HEK293 (cell line): ENCODE data around the gene RAB7A.

ENCODE experiments used
- KLF16 ChIP-seq: fragments of 450-650 bp; formaldehyde crosslinking; IDR thresholded peaks from 2 replicates; pipeline ENCODE4 v1.5.1; 2017; ENCODE audit warnings: missing biosample characterization, missing genetic modification characterization
- TCF7L2 ChIP-seq: IDR thresholded peaks from 2 replicates; pipeline ENCODE4 v1.6.1; 2011; ENCODE audit warnings: low read depth, mild to moderate bottlenecking, inconsistent platforms, low read length, moderate library complexity, borderline replicate concordance
- ZNF626 ChIP-seq: fragments of 450-650 bp; sonication (Bioruptor Pico); formaldehyde crosslinking; IDR thresholded peaks from 2 replicates; pipeline ENCODE4 v1.5.1; 2018; ENCODE audit warnings: missing biosample characterization, missing genetic modification characterization, inconsistent platforms
- ZNF701 ChIP-seq: fragments of 450-650 bp; formaldehyde crosslinking; IDR thresholded peaks from 2 replicates; pipeline ENCODE4 v1.5.1; 2016; ENCODE audit warnings: missing biosample characterization, missing genetic modification characterization
- TF ChIP-seq, protein P1 (sequence below): fragments of 450-650 bp; formaldehyde crosslinking; IDR thresholded peaks from 2 replicates; pipeline ENCODE4 v1.5.1; 2016; ENCODE audit warnings: missing biosample characterization, missing genetic modification characterization
- TF ChIP-seq, protein P2 (sequence below): fragments of 450-650 bp; formaldehyde crosslinking; IDR thresholded peaks from 2 replicates; pipeline ENCODE4 v1.5.1; 2016; ENCODE audit warnings: missing biosample characterization, missing genetic modification characterization
- TF ChIP-seq, protein P3 (sequence below): fragments of 450-650 bp; formaldehyde crosslinking; IDR thresholded peaks from 2 replicates; pipeline ENCODE4 v1.5.1; 2016; ENCODE audit warnings: missing biosample characterization, missing genetic modification characterization

DNA sequence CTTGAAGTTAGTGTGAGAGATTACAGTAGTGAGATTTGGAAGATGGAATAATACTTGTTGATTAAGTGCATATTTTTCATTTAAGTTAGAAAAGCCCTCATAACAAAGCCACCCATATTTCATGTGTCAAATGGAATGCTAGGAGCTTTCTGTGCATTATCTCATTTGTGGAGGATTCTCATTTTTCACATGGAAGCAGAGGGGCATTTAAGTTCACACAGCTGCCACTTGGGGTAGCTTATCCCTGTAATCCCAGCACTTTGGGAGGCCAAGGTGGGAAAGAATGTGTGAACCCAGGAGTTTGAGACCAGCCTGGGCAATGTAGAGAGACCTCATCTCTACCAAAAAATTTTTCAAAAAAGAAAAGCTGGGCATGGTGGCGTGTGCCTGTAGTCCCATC lies 55.2 kb downstream of the RAB7A start:
- TF ChIP-seq KLF16 (tag by site-specific recombination) (no peak), ZNF626 (tag by site-specific recombination) (no peak), ZNF701 (tag by site-specific recombination) (no peak), TCF7L2 (no peak)
- TF ChIP-seq, protein P1, sequence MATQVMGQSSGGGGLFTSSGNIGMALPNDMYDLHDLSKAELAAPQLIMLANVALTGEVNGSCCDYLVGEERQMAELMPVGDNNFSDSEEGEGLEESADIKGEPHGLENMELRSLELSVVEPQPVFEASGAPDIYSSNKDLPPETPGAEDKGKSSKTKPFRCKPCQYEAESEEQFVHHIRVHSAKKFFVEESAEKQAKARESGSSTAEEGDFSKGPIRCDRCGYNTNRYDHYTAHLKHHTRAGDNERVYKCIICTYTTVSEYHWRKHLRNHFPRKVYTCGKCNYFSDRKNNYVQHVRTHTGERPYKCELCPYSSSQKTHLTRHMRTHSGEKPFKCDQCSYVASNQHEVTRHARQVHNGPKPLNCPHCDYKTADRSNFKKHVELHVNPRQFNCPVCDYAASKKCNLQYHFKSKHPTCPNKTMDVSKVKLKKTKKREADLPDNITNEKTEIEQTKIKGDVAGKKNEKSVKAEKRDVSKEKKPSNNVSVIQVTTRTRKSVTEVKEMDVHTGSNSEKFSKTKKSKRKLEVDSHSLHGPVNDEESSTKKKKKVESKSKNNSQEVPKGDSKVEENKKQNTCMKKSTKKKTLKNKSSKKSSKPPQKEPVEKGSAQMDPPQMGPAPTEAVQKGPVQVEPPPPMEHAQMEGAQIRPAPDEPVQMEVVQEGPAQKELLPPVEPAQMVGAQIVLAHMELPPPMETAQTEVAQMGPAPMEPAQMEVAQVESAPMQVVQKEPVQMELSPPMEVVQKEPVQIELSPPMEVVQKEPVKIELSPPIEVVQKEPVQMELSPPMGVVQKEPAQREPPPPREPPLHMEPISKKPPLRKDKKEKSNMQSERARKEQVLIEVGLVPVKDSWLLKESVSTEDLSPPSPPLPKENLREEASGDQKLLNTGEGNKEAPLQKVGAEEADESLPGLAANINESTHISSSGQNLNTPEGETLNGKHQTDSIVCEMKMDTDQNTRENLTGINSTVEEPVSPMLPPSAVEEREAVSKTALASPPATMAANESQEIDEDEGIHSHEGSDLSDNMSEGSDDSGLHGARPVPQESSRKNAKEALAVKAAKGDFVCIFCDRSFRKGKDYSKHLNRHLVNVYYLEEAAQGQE (tag by site-specific recombination): no peak
- TF ChIP-seq, protein P2, sequence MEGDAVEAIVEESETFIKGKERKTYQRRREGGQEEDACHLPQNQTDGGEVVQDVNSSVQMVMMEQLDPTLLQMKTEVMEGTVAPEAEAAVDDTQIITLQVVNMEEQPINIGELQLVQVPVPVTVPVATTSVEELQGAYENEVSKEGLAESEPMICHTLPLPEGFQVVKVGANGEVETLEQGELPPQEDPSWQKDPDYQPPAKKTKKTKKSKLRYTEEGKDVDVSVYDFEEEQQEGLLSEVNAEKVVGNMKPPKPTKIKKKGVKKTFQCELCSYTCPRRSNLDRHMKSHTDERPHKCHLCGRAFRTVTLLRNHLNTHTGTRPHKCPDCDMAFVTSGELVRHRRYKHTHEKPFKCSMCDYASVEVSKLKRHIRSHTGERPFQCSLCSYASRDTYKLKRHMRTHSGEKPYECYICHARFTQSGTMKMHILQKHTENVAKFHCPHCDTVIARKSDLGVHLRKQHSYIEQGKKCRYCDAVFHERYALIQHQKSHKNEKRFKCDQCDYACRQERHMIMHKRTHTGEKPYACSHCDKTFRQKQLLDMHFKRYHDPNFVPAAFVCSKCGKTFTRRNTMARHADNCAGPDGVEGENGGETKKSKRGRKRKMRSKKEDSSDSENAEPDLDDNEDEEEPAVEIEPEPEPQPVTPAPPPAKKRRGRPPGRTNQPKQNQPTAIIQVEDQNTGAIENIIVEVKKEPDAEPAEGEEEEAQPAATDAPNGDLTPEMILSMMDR (tag by site-specific recombination): no peak
- TF ChIP-seq, protein P3, sequence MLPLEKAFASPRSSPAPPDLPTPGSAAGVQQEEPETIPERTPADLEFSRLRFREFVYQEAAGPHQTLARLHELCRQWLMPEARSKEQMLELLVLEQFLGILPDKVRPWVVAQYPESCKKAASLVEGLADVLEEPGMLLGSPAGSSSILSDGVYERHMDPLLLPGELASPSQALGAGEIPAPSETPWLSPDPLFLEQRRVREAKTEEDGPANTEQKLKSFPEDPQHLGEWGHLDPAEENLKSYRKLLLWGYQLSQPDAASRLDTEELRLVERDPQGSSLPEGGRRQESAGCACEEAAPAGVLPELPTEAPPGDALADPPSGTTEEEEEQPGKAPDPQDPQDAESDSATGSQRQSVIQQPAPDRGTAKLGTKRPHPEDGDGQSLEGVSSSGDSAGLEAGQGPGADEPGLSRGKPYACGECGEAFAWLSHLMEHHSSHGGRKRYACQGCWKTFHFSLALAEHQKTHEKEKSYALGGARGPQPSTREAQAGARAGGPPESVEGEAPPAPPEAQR: no peak
